SKM-1 treated with dmso at 0.1 percent for 144 hours (cell line): ENCODE results near the gene UCKL1.

Experiments used
- DNase-seq: peaks from one replicate; lab custom pipeline; 2025; ENCODE audit not compliant: unreplicated experiment; lab: John Stamatoyannopoulos, UW

UCKL1 gene

DNA sequence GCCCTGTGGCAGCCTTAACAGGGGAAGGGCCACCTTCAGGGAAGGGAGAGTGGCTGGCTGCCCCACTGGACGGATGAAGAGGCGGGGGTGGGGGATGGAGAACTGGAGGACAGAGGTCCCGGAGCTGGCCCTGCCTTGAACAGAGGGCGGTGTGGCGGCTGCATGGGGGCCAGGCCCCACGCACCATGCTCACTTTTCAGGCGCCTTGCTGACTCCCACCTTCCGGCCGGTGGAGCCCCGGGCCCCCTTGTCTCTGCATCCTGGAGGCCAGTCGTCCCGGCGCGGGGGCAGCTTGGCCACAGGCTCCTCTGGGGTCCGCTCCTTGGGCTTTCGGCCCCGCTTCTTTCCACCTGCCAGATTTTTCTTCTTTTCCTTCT is 3.5 kb upstream of the UCKL1 start:
- DNase-seq: no peak

DNA sequence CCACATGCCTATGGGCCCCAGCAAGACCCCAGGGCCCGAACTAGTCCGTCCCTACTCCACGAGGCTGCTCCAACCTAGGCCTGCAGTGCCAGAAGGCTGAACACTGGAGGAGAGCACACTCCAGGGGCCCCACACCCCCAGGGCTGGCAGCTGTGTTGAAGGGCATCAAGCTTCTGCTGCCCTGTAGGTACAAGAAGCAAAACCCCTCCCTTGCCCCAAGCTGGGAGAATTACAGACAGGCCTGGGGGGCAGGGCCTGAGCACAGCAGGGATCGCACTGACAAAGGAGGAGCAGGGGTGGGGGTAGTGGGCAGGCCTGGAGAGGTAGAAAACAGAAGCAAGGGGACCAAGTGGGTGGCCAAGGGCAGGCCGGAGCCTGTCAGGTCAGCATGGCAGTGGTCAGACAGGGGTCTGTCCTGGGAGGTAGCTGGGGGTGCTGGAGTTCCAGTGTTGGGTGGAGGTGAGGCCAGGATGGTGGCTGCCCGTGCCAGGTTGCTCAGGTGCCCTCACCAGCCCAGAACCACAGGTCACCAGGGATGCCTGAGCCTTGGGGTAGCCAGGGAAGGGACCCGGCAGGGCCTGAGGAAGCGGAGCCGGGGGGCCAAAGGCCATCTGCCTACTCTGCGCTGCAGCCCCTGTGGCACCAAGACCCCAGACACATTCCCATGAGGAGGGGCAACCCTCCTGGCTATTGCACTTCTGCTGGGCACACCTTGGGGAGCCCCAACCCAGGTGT is 2.9 kb upstream of the UCKL1 start:
- no peak for DNase-seq

DNA sequence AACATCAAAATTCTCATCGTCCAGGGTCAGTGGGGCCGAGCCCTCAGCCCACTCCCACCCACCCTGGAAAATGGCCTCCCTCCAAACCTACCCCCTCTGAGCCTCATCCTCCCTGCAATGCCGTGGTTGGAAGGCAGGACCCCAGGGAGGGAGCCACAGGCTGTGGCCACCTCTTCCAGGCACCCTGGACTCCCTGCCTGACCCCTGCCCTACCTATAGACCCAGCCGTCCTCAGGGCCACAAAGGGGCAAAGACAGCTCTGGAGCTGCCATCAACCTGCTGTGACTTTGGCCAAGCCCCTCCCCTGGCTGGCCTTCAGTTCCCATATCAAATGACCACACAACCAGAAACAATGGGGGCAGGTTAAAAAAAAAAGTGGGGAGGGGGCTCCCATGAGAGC is 2.3 kb upstream of the UCKL1 start:
- DNase-seq: no peak

DNA sequence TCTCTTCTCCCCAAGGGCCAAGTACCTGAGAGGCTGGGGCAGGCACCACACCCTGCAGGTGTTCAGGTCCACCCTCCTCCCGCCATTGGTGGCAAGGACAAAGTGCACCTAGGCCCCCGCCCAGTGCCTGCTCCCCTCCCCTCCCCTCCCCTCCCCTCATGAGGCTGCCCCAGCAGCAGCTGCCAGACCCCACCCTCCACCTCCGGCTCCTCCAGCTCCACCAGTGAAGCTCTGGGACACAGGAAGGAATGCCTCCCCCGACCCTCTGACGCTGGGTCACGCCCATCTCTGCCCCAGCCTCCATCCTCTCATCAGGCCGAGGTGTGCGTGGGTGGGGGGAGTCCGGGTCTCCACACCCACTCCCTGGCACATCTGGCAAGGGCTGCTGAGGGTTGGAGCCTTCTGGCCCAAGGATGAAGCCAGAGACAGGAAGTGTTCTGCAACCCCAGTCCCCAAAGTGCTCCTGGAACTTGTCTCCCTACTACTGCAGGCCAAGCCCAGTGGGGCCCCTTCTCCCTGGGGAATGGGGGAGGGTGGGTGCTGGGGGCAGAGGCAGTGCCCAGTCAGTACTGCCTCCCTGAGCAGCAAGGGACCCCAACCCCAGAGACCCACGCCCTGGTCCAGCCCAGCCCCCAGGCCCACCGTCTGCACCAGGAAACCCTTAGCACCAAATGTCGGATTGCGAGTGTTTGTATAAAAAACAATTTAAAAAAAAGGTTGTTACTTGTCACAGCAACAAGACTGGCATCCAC is 1.6 kb upstream of the UCKL1 start:
- DNase-seq: no peak

DNA sequence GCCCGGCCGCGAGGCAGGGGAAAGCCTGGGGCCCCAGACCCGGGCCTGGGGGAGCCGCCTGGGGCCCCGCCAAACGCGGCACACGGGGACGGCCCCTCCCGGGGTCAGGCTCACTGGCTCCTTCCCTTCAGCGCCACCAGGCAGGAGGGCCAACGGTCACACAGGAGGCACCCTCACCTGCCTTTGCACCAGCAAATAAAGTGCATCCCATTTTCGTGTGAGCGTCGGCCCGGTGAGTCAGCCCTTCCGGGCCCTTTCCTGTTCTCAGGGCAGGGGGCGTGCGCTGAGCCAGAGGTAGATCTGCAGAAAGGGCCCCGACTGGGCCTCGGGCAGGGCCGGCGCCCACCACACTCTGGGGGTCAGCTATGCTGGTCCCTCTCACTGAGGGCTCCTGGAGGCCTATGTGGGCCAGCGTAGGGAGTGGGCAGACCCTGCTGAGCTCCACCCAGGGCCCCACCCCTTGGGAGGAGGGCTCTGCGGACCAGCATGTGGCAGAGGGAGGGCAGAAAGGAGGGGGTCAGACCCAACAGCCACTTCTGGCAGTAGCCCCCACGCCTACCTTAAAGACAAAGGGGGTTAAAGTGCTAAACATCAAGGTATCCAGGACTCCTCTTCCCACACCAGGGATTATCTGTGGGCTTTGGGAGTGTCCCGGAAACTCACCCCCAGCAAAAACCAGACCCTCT is 931 bp upstream of the UCKL1 start:
- no peak for DNase-seq

DNA sequence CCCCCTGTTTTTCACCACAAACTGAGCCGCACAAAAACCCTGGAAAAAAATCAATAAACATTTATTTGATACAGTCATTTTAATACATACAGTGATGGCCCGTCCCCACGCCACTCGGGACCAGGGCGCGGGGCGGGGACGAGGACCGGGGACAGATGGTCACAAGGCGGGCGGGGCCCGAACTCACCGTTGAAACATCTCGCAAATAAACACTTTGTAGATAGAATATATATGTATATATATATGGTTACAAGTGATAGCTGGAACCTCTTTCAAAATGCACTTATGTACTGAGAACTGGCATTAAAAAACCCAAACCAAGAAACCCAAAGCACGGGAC is 418 bp upstream of the UCKL1 start:
- DNase-seq: no peak

DNA sequence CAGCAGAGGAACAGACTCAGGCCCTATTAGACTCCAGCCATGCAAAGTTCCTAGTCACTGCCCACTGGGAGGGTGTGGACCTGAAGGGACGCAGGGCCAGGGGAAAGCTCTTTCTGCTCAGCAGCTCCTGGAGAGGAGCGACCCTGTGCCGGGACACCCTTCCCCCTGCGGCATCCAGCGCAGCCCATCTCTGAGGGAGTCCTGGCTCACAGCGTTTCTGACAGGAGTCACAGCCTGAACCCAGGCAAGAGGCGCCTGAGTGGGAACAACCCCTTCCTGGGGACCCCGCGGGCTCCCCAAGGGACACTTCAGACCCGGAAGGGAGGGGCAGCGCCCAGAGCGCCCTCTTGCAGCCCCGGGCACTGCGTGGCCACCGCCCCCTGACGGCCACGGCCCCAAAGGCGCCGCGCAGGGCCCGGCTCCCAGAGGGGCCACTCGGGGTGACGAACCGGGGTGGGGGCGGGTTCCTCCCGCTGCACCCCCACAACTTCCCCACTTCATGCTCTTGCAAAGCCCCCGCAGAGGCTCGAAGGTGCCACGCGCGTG is 862 bp downstream of the UCKL1 start:
- no peak for DNase-seq

DNA sequence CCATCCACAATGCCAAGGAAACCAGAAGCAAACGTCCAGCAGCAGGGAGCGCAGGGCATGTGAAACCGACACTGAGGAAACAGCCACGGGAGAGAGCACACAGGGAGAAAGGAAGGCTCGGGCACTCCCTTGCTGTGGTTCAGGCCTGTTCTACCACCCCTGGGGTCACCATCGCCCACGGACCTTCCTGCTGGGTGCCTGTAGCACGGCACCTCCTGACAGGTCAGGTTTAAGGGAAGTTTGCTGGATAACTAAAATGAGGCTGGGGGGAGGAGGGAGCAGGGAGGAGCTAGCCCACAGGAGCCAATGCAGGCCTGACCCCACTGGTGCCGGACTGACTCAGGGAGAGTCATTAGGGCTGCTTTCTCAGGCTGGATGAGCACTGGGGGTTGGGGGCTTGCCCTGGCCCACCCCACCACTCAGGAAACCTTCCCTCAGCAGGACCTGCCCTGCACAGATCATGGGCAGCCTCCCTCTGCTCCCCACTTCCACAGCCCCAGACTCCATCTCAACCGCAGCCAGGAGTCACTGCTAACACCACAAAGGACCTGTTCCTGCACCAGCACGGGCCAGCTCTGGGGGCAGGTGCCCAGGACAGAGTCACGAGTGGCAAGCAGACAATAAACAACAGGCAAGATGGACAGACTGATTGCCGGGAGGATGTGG is 2.3 kb downstream of the UCKL1 start:
- no peak for DNase-seq

DNA sequence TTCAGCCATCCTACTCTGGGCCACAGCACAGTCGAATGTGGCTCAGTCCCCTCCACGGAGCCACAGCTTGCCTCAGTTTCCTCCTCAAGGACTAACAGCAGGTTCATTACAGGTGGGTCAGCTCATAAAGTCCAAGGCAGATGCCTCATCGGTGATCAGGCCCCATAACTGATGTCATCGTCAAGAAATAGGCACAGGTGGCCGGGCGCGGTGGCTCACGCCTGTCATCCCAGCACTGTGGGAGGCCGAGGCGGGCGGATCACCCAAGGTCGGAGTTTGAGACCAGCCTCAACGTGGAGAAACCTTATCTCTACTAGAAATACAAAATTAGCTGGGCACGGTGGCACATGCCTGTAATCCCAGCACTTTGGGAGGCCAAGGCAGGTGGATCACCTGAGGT is 3.4 kb downstream of the UCKL1 start:
- DNase-seq: no peak

DNA sequence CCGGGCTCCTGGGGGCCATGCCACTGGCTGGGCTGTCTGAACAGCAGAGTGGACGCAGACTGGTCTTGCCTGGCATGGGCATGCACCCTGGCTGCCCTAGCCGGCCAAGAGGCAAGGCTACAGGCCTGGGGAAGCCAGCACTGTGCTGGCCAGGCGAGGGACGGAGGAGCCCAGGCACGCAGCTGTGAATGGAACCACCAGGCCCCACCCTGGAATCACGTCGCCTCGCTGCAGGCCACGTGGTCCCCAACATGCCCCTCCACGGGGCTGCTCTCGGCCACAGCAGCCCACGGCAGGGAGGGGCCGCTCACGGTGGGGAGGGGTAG is 4.0 kb downstream of the UCKL1 start:
- no peak for DNase-seq

DNA sequence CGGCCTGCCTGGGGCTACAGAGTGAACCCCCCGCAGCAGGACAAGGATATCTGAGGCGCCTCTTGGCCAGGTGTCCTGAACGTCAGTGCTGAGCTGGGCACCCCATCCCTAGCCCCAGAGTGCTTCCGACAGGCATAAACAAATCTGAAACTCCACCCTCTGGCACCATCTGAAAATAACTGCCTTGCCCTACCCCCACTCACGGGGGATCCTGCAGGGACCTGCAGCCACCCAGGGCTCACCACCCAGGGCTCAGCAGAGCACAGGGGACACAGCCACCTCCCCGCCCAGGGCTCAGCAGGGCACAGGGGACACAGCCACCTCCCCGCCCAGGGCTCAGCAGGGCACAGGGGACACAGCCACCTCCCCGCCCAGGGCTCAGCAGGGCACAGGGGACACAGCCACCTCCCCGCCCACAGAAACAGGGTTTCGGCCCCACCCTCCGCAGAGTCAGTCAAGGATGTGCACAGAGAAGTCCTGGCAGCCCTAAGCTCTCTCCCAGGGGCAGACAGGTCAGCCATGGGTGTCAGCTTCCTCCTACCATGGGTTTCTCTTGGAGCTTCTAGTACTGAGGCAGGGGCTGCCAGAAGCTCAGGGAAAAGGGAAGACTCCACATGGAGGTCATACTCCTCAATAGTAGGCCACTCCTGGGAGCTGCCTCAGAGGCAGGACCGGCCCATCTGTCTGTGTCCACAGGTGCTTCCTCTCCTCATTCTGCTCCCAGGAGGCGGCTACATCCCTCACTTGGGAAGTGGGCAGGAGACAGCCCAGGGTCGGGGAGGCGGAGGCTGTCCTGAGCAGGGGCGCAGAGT is 4.6 kb downstream of the UCKL1 start:
- no peak for DNase-seq

DNA sequence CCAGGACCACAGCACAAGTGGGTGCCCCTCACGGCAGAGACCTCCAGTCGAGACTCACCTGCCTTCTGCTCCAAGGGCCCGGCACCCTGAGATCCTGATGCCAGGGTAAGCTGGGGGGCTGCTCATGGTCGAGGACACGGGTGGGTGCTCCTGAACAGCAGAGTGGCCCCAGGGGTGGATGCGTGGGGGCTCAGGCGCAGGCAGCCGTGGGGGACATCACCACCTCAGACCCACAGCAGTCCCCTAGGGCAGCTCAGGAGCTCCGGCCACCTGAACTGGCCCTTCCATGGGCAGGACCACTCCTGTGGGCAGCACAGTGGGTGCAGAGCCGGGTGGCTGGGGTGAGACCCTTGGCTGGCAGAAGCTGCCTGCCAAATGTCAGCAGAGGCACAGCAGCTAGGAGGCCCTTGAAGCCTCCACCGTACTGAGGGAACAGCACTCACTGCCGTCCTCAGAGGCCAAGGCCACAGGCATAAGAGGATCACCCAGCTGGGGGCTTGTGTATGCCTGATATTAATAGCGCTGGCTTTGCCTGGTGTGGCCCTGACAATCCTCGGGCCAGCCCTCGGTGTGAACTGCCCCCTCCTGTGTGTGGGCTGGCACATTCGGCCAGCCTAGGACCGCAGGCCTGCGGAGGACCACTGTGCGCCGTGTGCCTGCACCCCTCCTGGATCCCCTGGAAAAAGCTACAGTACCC is 5.4 kb downstream of the UCKL1 start:
- no peak for DNase-seq

DNA sequence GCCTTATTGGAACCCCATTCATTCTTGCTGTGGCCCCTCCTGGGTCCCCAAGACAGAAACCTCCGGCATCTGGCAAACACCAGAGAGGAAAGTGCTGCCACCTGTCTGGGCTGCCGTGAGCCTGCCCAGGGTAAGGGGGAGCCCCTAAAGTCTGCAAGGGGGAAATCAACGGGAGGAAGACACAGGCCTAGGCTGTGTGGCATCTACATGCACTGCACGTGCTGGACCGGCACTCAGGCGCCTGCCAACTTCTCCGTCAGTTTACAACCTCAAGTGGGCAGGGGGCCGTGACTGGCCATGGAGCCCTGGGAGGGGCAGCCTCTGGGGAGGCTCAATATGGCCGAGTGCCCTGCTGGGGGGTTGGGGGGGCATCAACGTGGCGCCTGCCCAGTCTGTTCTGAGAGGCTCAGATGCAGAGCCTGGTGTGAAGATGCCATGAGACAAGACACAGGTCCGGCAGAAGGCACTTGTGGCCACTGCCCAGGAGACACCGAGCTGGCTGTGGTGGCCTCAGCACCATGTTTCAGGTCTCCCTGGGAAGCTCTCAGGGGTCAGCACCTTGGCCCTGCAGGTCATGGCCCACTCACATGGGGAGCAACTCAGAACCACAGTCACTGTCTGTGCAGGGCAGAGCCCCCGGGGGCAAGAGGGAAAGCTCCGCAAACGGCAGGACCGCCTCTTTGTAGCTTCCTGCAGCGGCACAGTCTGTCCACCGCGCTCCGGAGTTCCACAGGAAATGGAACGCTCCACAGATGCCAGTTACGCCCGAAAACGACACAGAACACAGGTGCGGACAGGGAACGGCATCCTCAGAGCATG is 8.4 kb downstream of the UCKL1 start:
- DNase-seq: no peak

DNA sequence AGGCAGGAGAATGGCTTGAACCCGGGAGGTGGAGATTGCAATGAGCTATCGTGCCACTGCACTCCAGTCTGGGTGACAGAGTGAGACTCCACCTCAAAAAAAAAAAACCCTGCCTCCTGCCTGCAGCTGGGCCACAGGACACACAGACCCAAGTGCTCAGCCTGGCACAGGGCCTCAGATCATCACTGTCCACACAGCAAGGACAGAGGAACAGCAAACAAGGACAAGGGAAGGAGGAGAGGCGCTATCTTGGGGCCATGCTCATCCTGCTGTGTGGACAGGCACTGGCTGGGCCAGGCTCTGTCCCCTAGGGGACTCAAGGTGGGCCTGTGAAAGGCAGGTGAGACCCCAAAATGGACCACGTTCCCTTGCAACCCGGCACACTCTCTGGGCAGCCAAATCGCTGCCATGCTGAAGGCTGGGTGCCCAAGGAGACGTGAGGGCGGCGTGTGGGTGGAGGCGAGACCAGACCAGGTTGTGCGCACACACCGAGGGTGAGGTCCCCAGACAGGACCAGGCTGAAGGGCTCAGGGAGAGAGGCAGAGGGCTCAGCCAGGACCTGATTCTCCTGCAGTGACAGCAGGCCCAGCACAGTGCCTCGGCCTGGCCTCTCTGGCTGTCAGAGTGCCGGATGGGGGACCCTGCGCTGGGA is 9.1 kb downstream of the UCKL1 start:
- DNase-seq: no peak

DNA sequence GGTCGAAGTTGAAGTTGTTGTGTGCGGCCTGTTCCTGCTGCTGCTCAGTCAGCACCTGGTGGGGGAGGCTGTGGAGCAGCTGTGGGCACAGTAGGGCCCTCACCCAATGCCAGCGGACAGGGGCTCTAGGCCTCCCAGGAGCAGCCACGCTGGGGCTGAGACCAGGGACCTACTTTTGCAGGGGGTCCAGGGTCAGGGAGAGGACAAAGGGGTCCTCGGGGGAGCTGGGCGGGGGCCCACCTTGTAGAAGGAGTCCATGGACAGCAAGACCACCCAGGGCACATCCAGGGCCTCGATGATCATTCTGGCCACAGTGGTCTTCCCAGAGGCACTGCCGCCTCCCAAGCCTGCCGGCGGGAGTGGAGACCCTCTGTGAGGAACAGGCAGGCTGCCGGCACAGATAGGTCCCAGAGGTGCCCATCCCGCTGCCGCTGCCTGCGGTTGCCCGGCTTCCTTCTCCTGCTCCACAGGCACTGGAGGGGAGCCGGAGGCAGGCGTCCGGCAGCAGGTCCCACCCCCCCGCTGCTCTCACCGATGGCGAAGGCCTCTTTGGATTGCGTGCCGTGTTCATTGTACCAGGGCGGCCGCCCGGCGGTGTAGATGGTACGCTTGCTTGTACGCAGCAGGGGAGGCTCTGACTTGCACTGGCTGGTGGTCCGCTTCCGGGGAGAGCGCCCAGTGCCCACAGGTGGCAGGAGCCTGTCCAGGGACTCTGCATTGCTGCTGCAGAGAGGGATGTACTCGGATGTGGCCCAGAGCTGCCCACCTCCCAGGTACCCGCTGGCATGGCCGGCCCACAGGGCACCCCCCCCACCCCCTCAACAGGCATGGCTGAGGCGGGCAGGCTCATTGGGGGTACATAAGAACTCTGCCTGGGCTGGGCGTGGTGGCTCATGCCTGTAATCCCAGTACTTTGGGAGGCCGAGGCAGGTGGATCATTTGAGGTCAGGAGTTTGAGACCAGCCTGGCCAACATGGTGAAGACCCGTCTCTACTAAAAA is 10.0 kb downstream of the UCKL1 start:
- DNase-seq: no peak

DNA sequence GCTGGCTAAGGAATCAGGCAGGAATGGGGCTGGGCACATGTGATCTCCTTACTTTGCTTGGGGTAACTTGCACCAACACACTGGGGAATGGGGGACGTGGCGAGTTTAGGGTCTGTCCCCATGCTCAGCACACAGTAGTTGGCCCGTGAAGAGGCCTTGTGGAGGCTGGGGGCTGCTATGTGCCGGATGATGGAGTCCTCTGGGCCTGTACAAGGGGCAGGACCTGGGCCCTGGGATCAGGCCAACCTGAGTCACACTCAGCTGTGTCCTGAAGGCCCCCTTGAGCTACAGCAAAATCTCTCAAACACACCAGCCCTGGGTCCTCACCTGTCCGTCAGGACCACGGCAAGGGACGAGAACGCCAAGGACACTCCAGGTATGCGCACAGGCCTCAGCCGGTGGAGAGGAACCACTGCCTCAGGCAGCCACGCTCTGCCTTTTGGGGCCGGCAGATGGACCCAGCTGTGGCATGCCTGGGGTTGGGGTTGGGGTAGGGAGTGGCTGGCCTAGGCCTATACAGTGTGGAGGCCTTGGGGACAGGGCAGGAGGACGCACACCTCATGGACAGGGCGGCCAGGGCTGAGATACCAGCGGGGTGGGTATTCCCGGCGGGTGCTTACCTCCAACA is 11.1 kb downstream of the UCKL1 start:
- no peak for DNase-seq
